ENCODE measurements around the gene IFNA8.
"Not testable (repeated sequence)": the region's sequence is repeated elsewhere in the genome, so short reads cannot be mapped to it uniquely, and the experiment has no call there.

The IFNA8 gene

GRCh38 chr9:21408817-21409216 is at the start of gene IFNA8:
Gene IFNA8 (plus strand): TSS chr9:21409117. CDS start chr9:21409177, 60 bp downstream.
- DNase-seq: no peak

DNA sequence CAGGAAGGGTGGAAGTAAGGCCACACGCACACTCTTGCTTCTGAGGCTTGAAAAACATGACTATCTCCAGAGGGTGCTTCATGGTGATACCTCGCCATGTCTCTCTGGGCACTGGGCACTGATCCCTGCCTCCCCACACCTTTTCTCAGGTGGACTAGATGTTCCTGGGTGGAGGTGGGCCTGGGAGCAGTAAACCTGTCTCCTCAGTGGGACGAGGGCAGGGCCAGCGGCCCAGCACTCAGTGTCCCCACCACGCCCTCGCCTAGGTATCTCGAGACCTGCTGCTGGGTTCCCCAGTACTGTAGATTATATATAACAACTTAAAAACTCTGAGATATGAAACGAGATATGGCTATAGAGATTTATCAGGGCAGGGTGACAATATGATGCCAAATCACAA is 46.6 kb upstream of the IFNA8 start:
- DNase-seq: no peak

- DNase-seq: not testable (repeated sequence)
Observed at GRCh38 chr9:21367169-21367568, 41.7 kb upstream of the IFNA8 start.

- no peak for DNase-seq
Observed at GRCh38 chr9:21367957-21368356, 41.0 kb upstream of the IFNA8 start, which contains the start of gene IFNA13. Gene IFNA13 (minus strand): TSS chr9:21368057. CDS start chr9:21368010, 47 bp downstream.

GRCh38 chr9:21371467-21371866 is 37.5 kb upstream of the IFNA8 start:
- DNase-seq: not testable (repeated sequence)

GRCh38 chr9:21381448-21382339 is 27.2 kb upstream of the IFNA8 start:
- no peak for DNase-seq

- no peak for DNase-seq
Observed at GRCh38 chr9:21383627-21384026, 25.3 kb upstream of the IFNA8 start.

DNA sequence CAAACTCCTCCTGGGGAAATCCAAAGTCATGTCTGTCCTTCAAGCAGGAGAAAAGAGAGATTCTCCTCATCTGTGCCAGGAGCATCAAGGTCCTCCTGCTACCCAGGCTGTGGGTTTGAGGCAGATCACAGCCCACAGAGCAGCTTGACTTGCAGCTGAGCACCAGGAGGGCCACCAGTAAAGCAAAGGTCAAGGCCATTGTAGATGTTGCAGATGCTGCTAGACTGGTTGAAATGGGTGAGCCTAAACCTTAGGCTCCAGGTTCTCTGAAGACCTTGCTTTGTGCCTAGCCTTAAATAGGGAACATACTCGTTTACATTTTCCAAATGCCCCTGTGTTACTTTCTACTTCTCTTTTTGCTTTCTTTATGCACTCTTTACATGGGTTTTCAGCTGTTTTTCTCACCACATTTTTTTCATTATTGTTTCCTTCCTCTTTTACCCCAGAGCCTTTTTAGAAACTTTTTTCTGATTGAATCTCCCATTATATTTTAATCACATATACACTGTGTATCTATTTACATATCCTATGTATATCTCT is 23.7 kb upstream of the IFNA8 start, which contains the start of gene IFNA2:
TSS of gene IFNA2 (minus strand) at position 268 of the 540 bp plus-strand sequence. CDS start at position 199, 69 bp downstream.
- DNase-seq: no peak

GRCh38 chr9:21392270-21392669 is 16.6 kb upstream of the IFNA8 start:
- no peak for DNase-seq

DNA sequence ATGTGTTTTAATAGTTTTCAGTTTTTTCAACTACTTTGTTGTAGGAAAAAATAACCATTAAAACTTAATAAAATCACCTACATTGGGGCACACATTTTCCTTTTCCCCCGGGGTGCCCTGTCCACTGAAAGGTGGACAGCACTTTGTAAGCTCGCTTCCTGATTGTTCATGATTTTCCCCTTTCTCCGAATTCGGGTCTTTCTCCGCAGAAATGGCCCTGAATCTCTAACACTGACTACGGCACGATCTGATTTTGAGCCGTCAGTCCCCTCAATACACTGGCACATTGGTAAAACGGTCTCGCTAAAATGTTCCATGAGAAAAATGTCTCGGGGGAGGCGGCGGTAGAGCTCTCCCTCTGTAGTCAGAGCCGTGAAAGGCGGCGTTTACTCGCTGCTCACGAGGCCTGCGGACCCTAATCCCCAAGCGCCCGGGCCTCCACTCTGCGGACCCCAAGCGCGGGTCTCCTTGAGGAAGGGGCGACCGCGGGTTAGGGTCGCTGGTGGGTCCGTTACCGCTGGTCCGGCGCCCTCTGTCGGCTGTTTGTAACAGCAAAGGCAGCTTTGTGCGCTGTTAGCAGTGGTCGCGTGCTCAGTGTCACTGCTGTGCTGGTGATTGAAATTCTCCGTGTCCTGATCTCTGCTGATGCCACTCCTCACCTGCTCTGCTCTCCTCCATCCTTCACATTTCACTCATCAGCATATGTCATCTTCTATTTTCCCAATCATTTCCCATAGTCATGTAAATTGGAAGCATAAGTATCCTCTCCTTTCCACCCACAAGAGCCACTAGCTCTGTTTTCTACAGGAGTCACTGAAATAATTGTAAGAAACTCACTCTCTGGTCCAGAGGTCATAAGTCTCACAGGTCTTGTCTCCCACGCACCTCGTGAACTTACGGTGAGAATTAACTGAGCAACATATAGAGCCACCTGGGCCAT is 12.9 kb upstream of the IFNA8 start:
- peak; percentile 9 for DNase-seq

DNA sequence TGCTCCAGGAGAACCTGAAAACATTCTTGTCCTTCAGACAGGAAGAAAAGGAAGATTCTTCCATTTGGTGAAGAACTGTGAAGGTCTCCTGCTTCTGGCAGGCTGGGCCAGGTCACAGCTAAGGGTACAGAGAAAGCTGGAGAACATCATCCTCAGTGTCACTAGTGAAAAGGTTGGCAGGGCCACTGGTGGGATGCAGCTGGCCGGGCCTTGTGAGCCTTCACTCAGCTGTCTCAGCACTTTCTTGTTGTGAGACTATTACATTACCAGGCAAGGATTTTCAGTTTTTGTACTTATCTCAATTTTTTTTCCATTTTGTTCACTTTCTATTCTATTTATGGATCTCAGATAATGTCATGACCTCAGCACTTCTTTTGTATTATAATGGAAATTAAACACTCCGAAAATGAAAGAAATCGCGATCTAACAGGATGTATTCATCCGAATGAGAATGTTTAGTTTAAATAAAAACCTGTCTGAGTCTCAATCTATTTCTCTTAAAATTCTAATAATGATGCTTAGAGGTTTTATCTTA is 9.9 kb upstream of the IFNA8 start:
- DNase-seq: no peak

DNA sequence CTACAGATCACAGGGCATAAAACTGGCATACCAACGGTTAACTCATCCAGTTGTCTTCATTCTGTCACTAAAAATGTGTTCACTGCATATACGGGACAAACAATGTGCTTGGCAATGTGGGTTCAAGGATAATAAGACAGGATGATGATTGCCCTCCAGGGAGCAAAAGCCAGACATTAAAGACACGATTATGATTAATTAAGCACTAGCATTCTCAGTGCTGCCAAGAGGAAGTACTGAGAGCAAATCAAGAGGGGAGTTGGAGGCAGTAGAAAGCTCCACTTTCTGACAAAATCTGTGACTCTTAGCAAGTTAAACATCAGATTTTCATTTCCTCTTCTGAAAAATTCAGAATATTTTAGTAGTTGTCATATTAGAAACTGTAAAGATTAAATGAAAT is 9.0 kb upstream of the IFNA8 start:
- DNase-seq: no peak

DNA sequence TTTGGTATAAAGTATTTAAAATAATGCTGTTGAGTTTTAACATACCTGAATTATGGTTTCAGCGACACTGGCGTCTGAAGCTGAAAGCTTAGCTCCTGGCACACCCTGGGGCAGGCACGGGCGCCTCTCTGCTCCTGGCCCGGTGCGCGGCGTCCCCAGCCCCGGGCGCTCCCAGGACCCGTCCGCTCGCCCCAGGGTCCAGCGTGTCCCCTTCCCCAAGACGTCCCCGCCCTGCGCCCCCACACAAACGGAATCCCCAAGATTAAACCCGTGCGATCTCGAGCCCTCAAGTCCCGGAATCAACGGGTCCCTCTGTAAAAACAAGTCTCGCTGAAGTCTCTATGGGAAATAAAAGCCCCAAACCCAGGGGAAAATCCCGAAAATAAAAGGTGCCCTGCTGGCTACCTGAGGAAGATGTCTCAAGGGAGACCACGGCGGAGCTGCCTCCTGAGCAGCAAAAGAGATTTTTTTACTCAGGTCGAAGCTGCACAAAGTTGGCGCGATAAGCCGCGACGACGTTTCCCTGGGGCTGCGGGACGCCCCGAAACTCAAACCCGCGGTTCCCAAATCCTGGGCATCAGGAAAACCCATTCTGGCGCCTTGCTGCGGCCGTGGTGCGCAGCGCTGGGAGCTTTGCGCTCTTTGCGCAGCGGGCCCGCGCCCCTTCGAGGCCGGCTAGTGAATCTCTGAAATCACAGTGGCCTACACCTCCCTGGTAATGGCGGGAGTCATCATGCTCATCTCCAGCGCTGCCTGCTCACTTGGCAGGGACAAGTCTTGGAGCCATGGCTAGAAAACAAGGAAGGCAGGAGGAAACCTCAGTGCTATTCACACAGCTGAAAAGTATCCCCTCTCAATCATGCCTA is 6.3 kb upstream of the IFNA8 start:
- no peak for DNase-seq

GRCh38 chr9:21404146-21404545 is 4.8 kb upstream of the IFNA8 start:
- no peak for DNase-seq

DNA sequence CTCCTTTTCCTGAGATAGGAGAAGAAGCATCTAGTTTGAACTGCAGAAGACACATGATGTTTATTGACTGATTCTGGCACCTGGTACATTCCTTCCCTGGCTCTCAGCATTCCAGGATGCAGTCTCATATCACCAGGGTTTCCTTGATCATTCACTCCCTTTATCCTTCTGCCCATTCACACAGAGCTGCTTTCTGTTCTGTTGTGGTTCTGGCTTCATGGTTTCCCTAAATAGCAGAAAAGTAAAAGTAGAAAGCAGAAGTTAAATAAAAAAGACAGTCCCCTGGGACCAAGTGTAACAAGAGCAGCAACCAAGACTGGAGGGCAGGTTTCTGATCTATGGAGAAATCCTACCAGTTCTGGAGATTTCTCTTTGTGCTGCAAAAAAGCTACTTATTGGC is 3.2 kb downstream of the IFNA8 start:
- DNase-seq: no peak

GRCh38 chr9:21413151-21413550 is 4.2 kb downstream of the IFNA8 start:
- no peak for DNase-seq

DNA sequence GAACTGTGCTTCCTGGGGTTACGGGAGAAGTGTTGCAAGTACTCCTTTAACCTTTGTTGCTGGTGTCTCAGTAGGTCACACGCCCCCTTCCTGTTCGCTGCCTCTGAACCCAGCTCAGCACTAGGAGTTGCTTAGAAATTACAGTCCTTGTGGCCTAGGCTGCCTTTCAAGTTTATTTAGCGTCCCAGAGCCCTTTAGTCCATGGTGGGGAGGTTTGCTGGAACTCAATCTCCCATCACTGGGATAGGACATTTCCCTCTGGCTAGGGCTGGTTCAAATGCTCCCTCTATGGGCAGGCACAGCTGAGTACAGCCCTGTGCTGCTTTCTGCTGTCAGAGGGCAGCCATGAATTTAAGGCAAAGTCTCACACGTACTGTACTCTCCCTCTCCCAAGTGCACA is 4.7 kb downstream of the IFNA8 start:
- no peak for DNase-seq

GRCh38 chr9:21414220-21414940 is 5.5 kb downstream of the IFNA8 start:
- no peak for DNase-seq

- peak; percentile 87 for DNase-seq
Observed at GRCh38 chr9:21415493-21416267, 6.8 kb downstream of the IFNA8 start.

GRCh38 chr9:21428235-21428634 is 19.3 kb downstream of the IFNA8 start:
- DNase-seq: no peak

Measured in NCI-H524 treated with DMSO at 0.1 percent for 48 hours (cell line).